ENCODE results near the gene KLRD1.
"Not testable (repeated sequence)": the region's sequence is repeated elsewhere in the genome, so short reads cannot be mapped to it uniquely, and the experiment has no call there.

The KLRD1 gene, protein sequence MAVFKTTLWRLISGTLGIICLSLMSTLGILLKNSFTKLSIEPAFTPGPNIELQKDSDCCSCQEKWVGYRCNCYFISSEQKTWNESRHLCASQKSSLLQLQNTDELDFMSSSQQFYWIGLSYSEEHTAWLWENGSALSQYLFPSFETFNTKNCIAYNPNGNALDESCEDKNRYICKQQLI

DNA sequence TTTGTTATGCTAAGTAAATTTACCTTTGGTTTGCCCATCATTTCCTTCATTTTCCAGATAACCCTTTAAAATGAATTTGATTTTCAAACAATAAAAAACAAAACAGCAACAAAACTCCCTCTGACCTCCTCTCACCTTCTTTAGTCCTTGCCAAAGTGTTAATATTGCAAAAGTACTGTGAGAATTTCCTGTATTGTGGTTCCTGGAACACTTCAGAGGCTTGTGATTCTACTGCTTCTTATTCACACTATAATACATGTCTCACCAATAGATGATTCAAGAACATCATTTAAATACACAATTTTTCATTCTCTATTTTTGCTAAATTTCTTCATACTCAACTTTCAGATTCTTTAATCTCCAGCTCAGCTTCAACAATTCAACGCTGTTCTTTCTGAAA, at the start of gene KLRD1:
TSS of gene KLRD1 (plus strand) at position 241 of the 400 bp plus-strand sequence. CDS start 208 bp downstream, outside the sequence.
- no peak for DNase-seq

DNA sequence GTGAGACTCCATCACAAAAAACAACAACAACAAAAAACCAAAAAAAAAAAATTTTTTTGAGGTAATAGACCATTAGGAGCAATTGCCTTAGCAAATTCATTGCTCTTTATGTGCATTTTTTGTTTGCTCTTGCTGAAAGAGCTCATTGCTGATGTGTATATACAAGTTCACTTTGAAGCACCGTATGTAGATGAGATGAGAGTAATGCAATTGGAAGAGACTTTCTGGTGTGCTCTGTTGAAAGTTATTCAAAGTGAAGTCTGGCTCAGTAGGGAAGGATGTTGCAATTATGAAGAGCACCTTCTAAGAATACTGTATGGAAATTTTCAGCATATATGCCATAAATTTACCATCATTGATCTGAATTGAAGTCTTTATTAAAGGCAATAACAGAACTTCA, 46.7 kb upstream of the KLRD1 start:
- DNase-seq: no peak

DNA sequence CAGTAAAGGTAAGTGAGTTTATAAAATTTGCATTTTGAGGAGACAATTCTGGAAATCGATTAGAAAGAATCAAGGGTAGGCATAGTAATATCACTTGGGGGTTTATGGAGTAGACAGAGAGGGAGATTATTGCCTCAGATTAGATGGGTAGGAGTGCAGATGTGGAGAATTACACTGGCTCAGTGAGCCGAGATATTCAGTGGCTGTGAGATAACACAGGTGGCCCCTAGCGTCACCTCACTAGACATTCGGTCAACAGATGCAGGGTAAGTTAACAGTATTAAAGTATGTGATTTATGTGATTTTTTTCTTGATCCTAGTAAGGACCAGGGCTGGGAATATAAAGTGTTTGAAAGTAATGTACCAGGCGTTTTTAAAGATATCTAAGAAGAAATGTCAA, 39.6 kb upstream of the KLRD1 start:
- DNase-seq: no peak

DNA sequence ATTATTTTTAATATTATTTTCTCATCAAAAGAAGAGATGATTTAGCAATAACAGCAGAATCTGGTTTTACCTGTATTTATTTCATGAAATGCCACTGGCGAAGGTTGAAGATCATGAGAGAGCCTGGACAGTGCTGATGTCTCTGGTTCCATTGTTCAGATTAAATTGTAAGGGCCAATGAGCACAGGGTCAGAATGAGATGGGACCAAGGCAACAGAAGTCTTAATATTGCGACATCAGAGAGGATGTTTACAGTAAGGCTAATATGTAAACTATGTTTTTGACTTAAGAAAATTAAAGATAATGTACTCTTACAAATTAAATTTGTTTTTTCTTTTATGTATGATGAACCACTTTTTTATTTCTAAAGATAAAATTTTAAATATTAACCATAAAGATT, 35.2 kb upstream of the KLRD1 start:
- no peak for DNase-seq

DNA sequence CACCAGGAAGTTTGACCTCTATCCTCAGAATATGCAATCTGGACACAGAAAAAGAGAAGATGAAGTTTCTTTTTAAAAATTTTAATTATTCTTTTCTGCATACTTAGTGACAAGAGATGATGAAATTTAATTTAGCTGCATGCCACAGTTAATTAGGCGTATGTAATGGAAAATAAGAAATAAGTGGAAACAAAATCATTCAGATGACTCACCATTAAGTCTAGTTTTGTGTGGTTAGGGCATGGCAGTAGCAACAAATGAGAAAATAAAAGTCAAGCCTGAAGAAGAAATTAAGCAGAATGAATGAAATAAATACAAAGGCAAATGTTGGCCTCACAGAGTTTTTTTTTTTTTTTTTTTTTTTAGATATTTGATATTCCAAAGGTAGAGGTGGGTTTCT, 30.9 kb upstream of the KLRD1 start:
- no peak for DNase-seq

DNA sequence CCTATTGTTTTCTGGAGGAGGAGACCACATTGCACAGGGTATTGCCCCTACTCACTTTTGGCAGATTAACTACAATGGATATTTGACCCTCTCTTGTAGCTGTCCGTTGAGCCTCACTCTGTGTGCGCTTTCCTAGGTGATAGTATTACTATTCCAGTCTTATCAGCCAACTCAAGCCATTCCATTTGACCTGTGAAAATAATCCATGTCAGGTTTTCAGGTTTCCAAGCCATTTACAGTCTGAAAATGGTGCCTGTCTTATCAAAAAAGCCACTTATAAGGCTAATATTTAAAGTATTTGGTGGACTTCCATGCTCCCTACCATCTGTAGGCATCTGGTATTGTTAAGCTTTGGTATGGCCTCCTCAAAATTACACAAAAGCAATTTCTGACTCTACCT, 29.6 kb upstream of the KLRD1 start:
- DNase-seq: no peak

DNA sequence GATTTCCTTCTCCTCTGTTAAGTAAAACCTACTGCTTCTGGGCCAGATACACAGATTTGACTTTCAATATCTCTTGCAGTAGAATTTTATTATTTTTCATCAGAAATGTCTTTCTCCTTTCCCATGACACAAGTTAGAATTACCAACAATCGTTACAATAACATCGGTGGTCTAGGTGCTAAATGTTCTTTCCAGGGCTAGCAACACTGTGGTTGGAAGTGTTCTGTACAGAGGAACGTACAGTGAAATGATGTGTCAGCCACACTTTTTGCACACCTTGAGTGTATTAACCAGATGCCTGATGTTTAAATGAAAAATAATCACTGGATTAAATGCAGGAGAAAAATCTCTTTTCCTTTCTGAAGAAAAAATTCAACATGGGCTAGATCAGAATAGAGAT, 27.7 kb upstream of the KLRD1 start:
- no peak for DNase-seq

DNA sequence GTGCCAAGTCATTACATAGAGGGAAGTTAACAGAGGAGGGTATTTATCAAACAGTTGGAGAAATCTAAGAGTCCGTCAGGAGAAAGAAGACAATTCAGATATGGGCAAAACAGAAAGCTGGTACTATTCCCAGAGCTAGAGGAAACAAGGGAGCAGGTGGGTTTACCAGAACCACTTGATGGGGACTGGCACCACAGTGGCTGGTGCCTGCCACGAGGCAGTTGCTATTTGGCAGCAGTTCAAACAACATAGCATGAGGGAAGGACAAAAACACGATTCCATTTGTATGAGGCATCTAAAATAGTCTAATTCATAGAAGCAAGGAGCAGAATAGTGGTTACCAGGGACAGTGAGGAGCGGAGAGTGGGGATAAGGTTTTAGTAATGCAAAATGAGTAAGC, 24.6 kb upstream of the KLRD1 start:
- no peak for DNase-seq

DNA sequence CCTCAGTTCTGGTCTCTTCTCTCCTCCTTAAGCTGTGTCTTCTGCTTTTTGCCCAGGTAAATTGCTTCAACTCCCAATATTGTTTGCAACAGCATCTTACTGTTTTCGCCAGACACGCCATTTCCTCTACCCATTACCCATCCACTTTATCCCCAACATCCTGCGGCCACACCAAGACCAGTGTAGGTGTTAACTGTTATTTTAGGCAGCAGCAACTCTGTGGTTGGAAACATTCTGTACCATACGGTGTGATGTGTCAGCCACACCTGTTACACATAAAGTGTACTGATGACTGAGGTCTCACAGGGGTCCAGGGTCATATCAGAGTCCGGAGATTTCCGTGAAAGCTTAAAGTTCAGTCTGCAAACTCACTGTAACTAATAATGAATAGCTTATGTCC, 21.8 kb upstream of the KLRD1 start:
- no peak for DNase-seq

DNA sequence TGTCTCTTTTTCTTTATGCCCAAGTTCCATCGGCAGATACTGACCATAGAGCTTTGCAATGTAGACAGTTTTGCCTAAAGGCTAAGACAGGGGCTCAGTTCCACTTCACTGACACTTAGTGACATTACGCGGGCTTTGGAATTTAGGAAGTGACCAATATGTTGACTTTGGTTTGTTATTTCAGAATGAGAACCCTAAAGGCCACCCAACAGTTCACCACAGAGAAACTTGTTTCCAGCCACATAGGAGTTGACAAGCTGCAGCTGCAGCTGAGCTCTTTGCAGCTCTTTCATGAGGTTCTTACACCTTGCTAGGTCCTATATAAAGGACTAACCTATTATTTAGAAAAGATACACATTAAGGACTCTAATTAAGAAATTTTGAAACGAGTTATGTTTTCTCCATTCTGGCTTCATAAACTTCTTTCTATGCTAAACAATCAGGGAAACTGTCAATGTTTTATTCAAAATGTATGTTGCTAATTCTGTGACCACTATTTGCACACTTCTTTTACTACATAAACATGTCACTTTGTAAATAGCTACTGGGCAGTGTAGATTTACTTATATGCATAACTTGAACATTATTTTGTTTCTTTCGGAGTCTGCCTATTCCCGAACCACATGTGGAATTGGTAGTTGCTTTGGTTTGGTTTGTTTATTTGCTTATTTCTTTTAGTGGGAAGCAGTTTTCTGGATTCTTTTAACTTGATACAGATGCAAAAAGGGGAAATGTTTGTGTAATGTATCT, 18.5 kb upstream of the KLRD1 start:
- no peak for DNase-seq

DNA sequence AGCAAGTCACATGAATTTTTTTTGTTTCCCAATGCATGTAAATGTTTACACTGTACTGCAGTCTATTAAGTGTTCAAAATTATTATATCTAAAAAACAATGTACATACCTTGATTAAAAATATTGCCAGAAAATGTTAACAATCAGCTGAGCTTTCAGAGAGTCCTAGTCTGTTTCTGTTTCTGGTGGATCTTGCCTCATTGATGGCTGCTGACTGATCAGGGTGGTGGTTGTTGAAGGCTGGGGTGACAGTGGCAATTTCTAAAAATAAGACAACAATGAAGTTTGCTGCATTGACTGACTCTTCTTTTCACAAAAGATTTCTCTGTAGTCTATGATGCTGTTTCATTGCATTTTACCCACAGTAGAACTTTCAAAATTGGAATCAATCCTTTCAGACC, 16.6 kb upstream of the KLRD1 start:
- no peak for DNase-seq

DNA sequence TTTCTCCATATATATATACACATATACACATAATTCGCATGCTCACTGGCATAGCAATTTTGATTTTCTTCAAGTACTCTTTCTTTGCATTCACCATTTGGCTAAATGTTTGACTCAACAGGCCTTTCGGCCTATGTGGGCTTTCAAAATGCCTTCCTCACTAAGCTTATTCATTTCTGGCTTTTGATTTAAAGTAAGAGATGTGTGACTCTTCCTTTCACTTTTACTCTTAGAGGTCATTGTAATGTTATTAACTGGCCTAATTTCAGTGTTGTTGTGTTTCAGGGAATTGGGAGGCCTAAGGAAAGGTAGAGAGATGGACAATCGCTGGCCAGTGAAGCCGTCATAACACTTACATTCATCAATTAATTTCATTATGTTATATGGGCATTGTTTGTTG, 14.5 kb upstream of the KLRD1 start:
- DNase-seq: no peak

DNA sequence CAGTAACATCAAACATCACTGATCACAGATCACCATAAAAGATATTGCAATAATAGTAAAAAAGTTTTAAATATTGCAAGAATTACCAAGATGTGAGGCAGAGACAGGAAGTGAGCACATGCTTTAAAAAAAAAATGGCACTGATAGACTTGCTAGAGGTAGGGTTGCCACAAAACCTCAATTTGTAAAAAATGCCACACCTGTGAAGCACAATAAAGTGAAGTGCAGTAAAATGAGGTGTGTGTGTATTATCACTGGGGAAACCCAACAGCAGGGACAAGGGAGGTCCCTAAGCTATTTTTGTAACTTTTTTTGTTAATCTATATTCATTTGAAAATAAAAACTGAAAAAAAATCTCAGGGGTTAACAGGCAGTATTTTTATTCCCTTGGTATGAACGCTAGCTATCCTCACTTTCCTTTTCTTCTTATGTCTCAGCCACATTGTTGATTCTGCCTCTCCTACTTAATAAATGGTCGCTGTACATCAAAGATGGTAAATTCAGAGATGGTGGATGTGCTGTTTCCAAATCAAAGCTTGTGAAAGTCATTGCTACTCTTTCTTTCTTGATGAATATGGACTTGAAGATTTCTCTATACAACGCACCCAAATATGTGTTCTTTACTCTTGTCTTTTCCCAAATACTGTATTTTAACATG, 14.0 kb upstream of the KLRD1 start:
- DNase-seq: no peak

DNA sequence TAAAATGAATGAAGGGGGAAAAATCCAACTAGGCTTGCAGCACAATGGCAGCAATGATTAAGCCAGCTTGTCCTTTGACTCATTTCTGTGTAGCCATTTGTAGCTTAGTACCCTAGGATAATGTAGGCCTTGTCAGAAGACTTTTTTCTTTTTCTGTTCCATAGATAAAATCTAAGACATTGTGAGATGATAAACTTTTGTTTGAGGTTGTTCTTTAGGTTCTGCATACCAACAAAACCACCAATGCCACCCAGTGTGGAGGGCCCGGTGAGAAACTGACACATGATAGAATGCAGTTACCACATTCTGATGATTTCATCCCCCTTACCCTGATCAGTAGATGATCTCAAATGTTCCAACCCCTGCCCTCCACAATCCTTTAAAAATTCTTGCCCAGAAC, 6.6 kb upstream of the KLRD1 start:
- no peak for DNase-seq

DNA sequence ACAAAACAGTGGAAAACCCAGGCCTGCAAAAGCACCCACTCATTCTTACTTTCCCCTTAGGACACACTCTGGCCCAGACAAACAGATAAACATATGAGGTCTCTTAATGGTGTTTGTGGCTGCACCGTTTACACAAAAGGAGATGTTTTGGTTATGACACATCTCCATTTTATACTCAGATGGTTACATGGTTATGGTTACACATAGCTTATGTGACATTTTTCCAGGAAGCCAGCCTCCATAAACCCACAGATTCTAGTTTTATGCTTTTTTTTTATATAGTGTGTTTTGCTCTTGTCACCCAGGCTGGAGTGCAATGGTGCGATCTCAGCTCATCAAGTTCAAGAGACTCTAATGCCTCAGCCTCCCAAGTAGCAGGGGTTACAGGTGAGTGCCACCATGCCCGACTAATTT, 3.5 kb upstream of the KLRD1 start:
- DNase-seq: no peak

DNA sequence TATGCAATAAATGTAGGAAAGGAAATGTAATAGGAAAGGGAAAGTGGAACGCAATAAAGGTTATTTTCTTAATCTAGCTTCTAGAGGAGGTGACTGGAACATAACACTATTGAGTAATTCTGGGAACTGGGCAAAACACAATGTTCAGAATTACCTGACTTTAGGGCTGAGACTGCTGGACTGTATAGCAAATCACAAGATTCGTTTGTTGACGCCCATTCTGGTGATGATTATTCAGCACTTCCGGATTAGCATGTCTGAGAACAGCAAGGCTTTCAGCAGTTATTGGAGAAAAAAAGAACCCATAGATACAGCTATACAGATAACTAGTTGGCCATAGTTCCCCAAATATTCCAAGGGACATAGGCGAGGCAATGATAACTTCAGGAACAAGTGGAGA, 2.3 kb upstream of the KLRD1 start:
- DNase-seq: no peak

DNA sequence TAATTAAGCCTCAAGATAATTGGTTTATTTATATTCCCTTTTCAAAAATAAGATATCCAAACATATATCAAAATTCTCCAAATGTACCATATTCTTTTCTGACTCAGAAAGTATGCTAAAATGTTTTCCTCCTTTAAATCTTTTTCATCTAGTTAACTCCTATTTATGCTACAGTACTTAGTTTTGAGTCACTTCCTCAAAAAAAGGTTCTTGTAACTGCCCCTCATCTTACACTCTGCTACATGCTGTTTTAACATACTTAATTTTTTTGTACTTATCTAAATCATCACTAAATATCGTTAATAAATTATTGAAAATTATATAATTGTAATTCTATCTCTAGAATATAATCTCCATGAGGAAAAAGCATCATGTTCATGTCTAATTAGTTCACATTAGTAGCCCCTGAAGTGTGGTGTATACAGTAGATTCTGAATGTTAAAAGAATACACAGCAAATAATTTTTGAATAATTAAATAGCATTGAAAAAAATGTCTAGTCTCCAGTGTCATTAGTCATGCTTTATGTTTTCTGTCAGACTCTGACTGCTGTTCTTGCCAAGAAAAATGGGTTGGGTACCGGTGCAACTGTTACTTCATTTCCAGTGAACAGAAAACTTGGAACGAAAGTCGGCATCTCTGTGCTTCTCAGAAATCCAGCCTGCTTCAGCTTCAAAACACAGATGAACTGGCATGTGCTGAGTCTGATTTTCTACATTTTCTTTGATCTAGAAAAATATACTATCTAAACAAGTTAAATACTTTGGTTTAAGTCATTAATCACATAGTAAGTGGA, 3.5 kb downstream of the KLRD1 start:
- no peak for DNase-seq

DNA sequence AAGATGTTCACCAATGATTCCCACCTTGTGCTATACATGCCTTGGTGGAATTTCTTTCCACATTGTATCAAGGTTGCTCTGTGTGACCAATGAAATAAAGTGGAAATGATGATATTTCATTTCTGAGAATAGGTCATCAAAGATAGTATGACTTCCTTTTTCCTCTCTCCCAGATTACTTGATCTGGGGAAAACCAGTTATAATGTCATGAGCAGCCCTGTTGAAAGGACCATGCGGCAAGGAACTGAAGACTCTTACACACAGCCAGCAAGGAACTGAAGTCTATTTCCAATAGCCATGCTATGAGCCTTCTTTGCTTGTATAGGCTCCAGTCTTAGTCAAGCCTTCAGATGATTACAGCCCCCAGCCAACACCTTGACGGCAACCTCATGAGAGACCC, 11.7 kb downstream of the KLRD1 start:
- no peak for DNase-seq

DNA sequence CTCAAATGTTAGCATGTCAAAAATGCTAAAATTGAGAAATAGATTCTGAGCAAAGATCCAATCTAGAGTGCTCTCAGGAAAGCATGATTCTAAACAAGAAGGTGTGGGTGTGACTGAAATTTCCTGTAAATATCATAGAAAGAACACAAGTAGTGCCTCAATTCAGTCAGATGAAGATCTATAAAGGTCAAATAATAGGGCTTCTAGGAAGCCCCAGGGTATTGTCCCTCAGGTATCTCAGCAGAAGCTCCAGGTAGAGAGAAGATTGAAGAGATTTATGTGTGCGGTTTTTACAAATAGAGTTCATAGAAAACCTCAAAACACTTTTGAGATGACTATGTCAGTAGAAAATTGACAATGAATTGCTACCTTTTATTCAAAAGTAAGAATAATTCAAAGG, 13.0 kb downstream of the KLRD1 start:
- DNase-seq: no peak

DNA sequence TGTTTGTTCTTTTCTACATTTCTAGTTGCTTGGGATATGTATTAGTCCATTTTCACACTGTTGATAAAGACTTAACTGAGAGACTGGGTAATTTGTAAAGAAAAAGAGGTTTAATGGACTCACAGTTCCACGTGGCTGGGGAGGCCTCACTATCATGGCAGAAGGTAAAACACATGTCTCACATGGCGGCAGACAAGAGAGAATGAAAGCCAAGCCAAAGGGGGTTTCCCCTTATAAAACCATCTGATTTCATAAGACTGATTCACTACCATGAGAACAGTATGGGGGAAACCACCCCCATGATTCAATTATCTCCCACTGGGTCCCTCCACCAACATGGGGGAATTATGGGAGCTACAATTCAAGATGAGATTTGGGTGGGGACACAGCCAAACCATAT, 21.0 kb downstream of the KLRD1 start:
- DNase-seq: not testable (repeated sequence)

DNA sequence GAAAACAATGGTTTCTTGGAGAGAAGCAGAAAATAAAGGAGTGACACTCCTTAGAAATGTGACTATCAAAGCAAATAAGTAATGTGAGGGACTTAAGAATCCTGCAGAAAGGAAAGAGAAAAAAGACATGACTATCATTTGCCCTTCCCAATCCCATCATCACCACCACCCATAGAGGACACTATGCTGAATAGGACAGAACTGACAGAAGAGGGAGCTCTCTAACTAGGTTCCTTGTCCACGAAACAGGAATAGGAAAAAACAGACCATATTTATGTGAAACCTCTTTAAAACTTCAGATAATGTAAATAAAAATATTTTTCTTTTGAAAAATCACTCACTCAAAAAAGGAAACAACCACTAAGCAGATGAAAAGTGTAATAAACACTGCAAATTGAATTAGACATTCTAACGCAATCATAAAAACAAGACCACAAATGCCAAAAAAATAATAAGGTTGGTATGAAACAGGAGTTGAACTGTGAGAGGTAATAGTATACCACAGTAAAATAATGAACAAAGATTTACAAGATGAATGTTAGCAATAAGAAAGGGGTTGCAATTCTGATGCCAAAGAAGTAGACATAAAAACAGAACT, 24.1 kb downstream of the KLRD1 start:
- peak; percentile 50 for DNase-seq

DNA sequence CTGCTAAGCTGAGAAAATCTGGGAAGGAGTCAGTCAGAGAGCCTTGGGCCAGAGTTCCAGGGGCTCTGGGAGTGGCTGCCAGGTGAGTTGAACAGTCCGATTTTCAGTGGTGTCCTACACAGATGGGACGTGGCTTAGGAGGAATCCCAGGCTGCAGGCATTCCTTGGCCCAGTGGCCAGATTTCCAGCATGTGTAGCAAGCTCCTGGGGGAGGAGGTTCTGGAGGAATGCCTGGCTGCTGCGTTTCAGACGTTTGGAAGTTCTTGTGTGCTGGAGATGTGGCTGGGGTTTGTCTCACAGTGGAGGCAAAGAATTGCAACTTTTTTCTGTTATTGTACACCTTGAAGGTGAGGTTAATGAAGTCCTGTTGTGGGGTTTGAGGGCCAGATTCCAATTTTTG, 28.5 kb downstream of the KLRD1 start:
- not testable (repeated sequence) for DNase-seq

DNA sequence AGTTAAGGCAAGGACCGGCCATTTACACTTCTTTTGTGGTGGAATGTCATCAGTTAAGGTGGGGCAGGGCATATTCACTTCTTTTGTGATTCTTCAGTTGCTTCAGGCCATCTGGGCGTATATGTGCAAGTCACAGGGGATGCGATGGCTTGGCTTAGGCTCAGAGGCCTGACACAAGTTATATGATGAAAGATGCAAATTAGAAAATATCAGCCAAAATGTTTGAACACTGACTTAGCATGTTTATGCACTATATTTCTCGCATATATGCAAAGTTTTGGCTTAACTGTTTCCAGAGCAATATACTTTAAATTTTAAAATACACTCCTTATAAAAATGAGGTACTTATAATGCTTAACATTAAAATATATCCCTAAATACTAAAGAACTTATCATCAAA, 30.8 kb downstream of the KLRD1 start:
- DNase-seq: not testable (repeated sequence)

All from NCI-H1417 treated with DMSO at 0.1 percent for 48 hours (cell line).